CD4-positive, alpha-beta T cell (primary cell): ENCODE measurements around the gene TXN. TPM values are rescaled to one million over a fixed set of nuclear protein-coding genes. Genes with fewer than 3 reads are reported as not detected.
"Not testable (repeated sequence)": the region's sequence is repeated elsewhere in the genome, so short reads cannot be mapped to it uniquely, and the experiment has no call there.

Source experiments
- ATAC-seq: fragments of 200-7000 bp; cut with Tn5 transposase; one replicate; pipeline ENCODE4 v1.10.0; 2022; ENCODE audit warnings: mild to moderate bottlenecking; ENCODE audit not compliant: poor library complexity
- CTCF ChIA-PET: fragments of 350-600 bp; sonication (Branson Sonifier 250); formaldehyde crosslinking; loops from one replicate; lab custom pipeline; 2021; ENCODE audit warnings: antibody characterized with exemption, inconsistent platforms; lab: Charles Lee
- POLR2A ChIA-PET: fragments of 350-600 bp; sonication (Branson Sonifier 250); formaldehyde crosslinking; loops from one replicate; lab custom pipeline; 2021; ENCODE audit warnings: antibody characterized with exemption, inconsistent platforms; lab: Charles Lee
- DNase-seq, 14 experiments: peaks; one replicate each; pipeline ENCODE4 v3.0.0-alpha.2; 2013 to 2020; ENCODE audit warnings: mixed read lengths in 2 of 14
- H3K27ac ChIP-seq, 2 donors: one replicate each; pipeline versions ENCODE4 v1.5.1 to v1.7.0; 2013; ENCODE audit warnings: low read length in 2 of 2, low read depth in 1 of 2, mild to moderate bottlenecking in 1 of 2
- H3K27me3 ChIP-seq, 2 experiments: 1 replicate in 1 of 2; 2 replicates in 1 of 2; pipeline versions ENCODE4 v1.6.1 to v1.7.0; 2013; ENCODE audit warnings: low read length in 2 of 2, control low read depth in 1 of 2, mild to moderate bottlenecking in 1 of 2, moderate library complexity in 1 of 2; ENCODE audit not compliant: insufficient read depth in 2 of 2, control insufficient read depth in 1 of 2
- H3K36me3 ChIP-seq: one replicate; pipeline ENCODE4 v1.6.1; 2013; ENCODE audit warnings: low read length, control low read depth; ENCODE audit not compliant: insufficient read depth
- H3K4me1 ChIP-seq: one replicate; pipeline ENCODE4 v1.6.1; 2013; ENCODE audit warnings: low read length, control low read depth; ENCODE audit not compliant: insufficient read depth
- H3K4me3 ChIP-seq: one replicate; pipeline ENCODE4 v1.5.1; 2013; ENCODE audit warnings: mild to moderate bottlenecking, low read length, moderate library complexity
- H3K9me3 ChIP-seq, 2 experiments: 1 replicate in 1 of 2; 2 replicates in 1 of 2; pipeline versions ENCODE4 v1.6.1 to v1.7.0; 2013; ENCODE audit warnings: low read length in 2 of 2, mild to moderate bottlenecking in 2 of 2, control low read depth in 1 of 2, moderate library complexity in 1 of 2; ENCODE audit not compliant: control insufficient read depth in 1 of 2, insufficient read depth in 1 of 2
- H3K27ac Mint-ChIP-seq: one replicate; pipeline ENCODE4 v1.8.0; 2020; ENCODE audit warnings: mixed read lengths
- H3K27me3 Mint-ChIP-seq: one replicate; pipeline ENCODE4 v1.8.0; 2021; ENCODE audit warnings: mixed read lengths
- H3K36me3 Mint-ChIP-seq: one replicate; pipeline ENCODE4 v1.8.0; 2021; ENCODE audit warnings: low read depth, mixed read lengths
- H3K4me1 Mint-ChIP-seq: one replicate; pipeline ENCODE4 v1.8.0; 2021; ENCODE audit warnings: low read depth, mixed read lengths
- H3K4me3 Mint-ChIP-seq: one replicate; pipeline ENCODE4 v1.8.0; 2020; ENCODE audit warnings: mild to moderate bottlenecking, mixed read lengths
- H3K9me3 Mint-ChIP-seq: one replicate; pipeline ENCODE4 v1.8.0; 2020; ENCODE audit warnings: mixed read lengths
- intact Hi-C, 2 experiments: fragments of 100-400 bp; cut with DNase I in 1 of 2; cut with micrococcal nuclease in 1 of 2; formaldehyde crosslinking; loops; one replicate each; pipeline versions ENCODE4 v1.15.1 to v1.9.0; 2023 to 2025; cut with DNase I, micrococcal nuclease
- total RNA-seq, 174 experiments: library from RNA in 2 of 174; stranded (reverse) in 2 of 174; gene quantifications; one replicate each; pipeline ENCODE4 v1.2.3 and lab custom pipeline; 2021 to 2026
- TF ChIP-seq, protein P1 (sequence below): fragments of 200-600 bp; IDR thresholded peaks from one replicate; pipeline ENCODE4 v1.8.0; 2022; ENCODE audit warnings: antibody characterized with exemption, mild to moderate bottlenecking

The TXN gene
- total RNA-seq, 2 experiments from 2014 or later = 31.5 to 35.1 TPM

- POLR2A ChIA-PET = no interaction called here
- Mint-ChIP-seq H3K27ac (peak overlapping the region; percentile 83), H3K36me3 (peaks cover 16% of the 10 kb centered on the region), H3K4me3 (peak overlapping the region; percentile 98), H3K9me3 (no peaks in the 10 kb centered on the region), H3K27me3 (no peaks in the 10 kb centered on the region), H3K4me1 (peaks cover 44% of the 10 kb centered on the region)
- TF ChIP-seq, protein P1, sequence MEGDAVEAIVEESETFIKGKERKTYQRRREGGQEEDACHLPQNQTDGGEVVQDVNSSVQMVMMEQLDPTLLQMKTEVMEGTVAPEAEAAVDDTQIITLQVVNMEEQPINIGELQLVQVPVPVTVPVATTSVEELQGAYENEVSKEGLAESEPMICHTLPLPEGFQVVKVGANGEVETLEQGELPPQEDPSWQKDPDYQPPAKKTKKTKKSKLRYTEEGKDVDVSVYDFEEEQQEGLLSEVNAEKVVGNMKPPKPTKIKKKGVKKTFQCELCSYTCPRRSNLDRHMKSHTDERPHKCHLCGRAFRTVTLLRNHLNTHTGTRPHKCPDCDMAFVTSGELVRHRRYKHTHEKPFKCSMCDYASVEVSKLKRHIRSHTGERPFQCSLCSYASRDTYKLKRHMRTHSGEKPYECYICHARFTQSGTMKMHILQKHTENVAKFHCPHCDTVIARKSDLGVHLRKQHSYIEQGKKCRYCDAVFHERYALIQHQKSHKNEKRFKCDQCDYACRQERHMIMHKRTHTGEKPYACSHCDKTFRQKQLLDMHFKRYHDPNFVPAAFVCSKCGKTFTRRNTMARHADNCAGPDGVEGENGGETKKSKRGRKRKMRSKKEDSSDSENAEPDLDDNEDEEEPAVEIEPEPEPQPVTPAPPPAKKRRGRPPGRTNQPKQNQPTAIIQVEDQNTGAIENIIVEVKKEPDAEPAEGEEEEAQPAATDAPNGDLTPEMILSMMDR = no peak
- Histone ChIP-seq H3K36me3 (peaks cover 11% of the 10 kb centered on the region), H3K9me3 (no peaks in the 10 kb centered on the region), H3K4me1 (peaks cover 32% of the 10 kb centered on the region), H3K4me3 (peak overlapping the region; percentile 85), H3K27ac (no peak overlapping the region), H3K27me3 (no peaks in the 10 kb centered on the region)
- ATAC-seq = no peak
- CTCF ChIA-PET = no interaction called here
- peak in 1 of 14 experiments; percentile 13 for DNase-seq
- intact Hi-C loops = loop anchor here in 1 of 2 experiments (10.0 kb wide), 1 partner anchor 1320 kb away; the partner anchor contains the start of genes ABITRAM and ELP1
These were observed 1.8 kb downstream of the TXN start for GRCh38 chr9:110254500-110254899.

DNA sequence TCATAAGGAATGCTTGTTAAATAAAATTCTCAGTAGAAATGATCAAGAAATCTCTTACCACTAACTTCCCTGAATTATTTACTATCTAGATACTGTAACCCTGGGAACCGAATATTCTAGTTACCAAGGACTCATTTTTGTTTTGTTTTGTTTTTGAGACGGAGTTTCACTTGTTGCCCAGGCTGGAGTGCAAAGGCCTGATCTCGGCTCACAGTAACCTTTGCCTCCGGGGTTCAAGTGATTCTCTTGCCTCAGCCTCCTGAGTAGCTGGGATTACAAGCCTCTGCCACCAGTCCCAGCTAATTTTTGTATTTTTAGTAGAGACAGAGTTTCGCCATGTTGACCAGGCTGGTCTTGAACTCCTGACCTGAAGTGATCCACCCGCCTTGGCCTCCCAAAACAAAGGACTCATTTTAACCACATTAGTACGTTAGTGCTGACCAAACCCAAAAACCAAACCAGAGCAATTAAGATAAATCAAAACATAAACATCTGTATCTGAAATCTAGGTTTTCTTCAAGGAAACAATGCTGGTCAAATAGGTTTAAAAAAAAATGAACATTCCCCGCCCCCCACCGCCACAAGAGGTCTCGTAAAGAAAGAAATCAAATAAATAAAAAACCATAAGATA, 3.7 kb downstream of the TXN start:
- ChIA-PET CTCF (no interaction called here), POLR2A (no interaction called here)
- no peak for ATAC-seq
- TF ChIP-seq, protein P1 = no peak
- Mint-ChIP-seq H3K27ac (peak overlapping the region; percentile 83), H3K4me3 (peak overlapping the region; percentile 53), H3K9me3 (no peaks in the 10 kb centered on the region), H3K4me1 (peaks cover 43% of the 10 kb centered on the region), H3K27me3 (no peaks in the 10 kb centered on the region), H3K36me3 (peaks cover 30% of the 10 kb centered on the region)
- Histone ChIP-seq H3K36me3 (peaks cover 19% of the 10 kb centered on the region), H3K27ac (no peak overlapping the region), H3K9me3 (no peaks in the 10 kb centered on the region), H3K4me1 (peaks cover 29% of the 10 kb centered on the region), H3K27me3 (no peaks in the 10 kb centered on the region), H3K4me3 (no peak overlapping the region)
- peak in 1 of 14 experiments; percentile 51 for DNase-seq
- intact Hi-C loops = loop anchor here in 1 of 2 experiments (10.0 kb wide), 1 partner anchor 1318 kb away; the partner anchor contains the start of genes ABITRAM and ELP1

DNA sequence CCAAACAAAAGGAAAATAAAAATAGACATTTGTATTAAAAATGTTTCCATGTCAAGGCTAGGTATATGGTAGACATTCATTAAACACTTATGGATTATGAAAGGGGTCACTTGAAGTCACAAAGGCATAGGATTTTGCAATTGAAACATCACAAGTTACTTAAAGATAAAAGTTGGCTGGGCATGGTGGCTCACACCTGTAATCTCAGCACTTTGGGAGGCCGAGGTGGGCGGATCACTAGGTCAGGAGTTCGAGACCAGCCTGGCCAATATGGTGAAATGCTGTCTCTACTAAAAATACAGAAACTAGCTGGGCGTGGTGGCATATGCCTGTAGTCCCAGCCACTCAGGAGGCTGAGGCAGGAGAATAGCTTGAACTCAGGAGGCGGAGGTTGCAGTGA, 4.5 kb downstream of the TXN start:
- H3K4me1 Mint-ChIP-seq = peaks cover 35% of the 10 kb centered on the region
- H3K9me3 Mint-ChIP-seq, H3K9me3 ChIP-seq, H3K4me3 ChIP-seq, H3K27me3 Mint-ChIP-seq, H3K27me3 ChIP-seq, ATAC-seq, H3K27ac ChIP-seq, H3K27ac Mint-ChIP-seq, DNase-seq, CTCF ChIA-PET, POLR2A ChIA-PET, H3K4me3 Mint-ChIP-seq: not testable (repeated sequence)
- Histone ChIP-seq H3K4me1 (peaks cover 21% of the 10 kb centered on the region), H3K36me3 (peaks cover 22% of the 10 kb centered on the region)
- H3K36me3 Mint-ChIP-seq = peaks cover 39% of the 10 kb centered on the region
- intact Hi-C loops = loop anchor here in 1 of 2 experiments (10.0 kb wide), 1 partner anchor 1317 kb away; the partner anchor contains the start of genes ABITRAM and ELP1
